ENCODE data around the gene NOC4L. TPM values are rescaled to one million over a fixed set of nuclear protein-coding genes. Genes with fewer than 3 reads are reported as not detected.

The NOC4L gene
- total RNA-seq, 1 donor from 2014 or later, result 8.6 TPM

Other genes starting within 250 kb of the NOC4L start
- 43.7 TPM for gene ULK1, start 249.8 kb upstream of the NOC4L start, total RNA-seq
- gene PUS1, start 215.2 kb upstream of the NOC4L start, total RNA-seq, result 9.9 TPM
- gene EP400, start 194.5 kb upstream of the NOC4L start, total RNA-seq, result 23.1 TPM
- 9.6 TPM for gene DDX51, start 138 bp upstream of the NOC4L start, total RNA-seq
- not detected for gene GALNT9, start 185.1 kb downstream of the NOC4L start, total RNA-seq